K562 (cell line): ENCODE measurements around the gene PRR5. TPM values are rescaled to one million over a fixed set of nuclear protein-coding genes. Genes with fewer than 3 reads are reported as not detected.

Experiments
- ATAC-seq: fragments of 200-7000 bp; cut with Tn5 transposase; 3 replicates; pipeline ENCODE4 v1.9.1; 2020; ENCODE audit warnings: moderate library complexity
- BruUV-seq: library from RNA; stranded (reverse); fragments of 400-500 nt; replicated peaks from 2 replicates; lab custom pipeline; 2021; lab: Mats Ljungman, UMichigan
- CTCF ChIA-PET: fragments of 300-600 bp; formaldehyde crosslinking; extraction: SDS; loops from one replicate; lab custom pipeline; 2021; ENCODE audit warnings: low intra/inter-chr PET ratio; lab: Yijun Ruan, JAX
- POLR2A ChIA-PET: fragments of 300-600, 350-650 bp; sonication (Branson Sonifier 250); formaldehyde crosslinking; extraction: SDS; loops from one replicate; lab custom pipeline; 2021; ENCODE audit warnings: antibody characterized with exemption, inconsistent platforms; lab: Yijun Ruan, JAX
- DNase-seq, 4 experiments: peaks; one replicate each; pipeline versions ENCODE4 v3.0.0 to v3.0.0-alpha.2; 2011 to 2018; ENCODE audit warnings: low spot score in 3 of 4, mixed read lengths in 3 of 4; ENCODE audit errors: extremely low read depth in 1 of 4
- FAIRE-seq: peaks from 2 replicates; lab custom pipeline; 2011; peaks lifted over from hg19 to GRCh38; lab: Jason Lieb, UNC
- H2AFZ ChIP-seq: 2 replicates; pipeline ENCODE4 v1.6.0; 2011; ENCODE audit warnings: low read depth, low read length, control low read depth, inconsistent platforms
- H3K27ac ChIP-seq: fragments of 200-600 bp; 3 replicates; pipeline ENCODE4 v1.8.0; 2011; ENCODE audit warnings: low read depth, mild to moderate bottlenecking, control low read depth, inconsistent platforms, low read length, moderate library complexity, mixed read lengths; ENCODE audit errors: extremely low read depth
- H3K27me3 ChIP-seq, 2 experiments: fragments of 300-600 bp in 1 of 2; 2 replicates in 1 of 2; 3 replicates in 1 of 2; pipeline versions ENCODE4 v1.6.0 to v1.8.0; 2011; ENCODE audit warnings: inconsistent platforms in 2 of 2, low read length in 2 of 2, mild to moderate bottlenecking in 1 of 2, mixed read lengths in 1 of 2, moderate library complexity in 1 of 2; ENCODE audit not compliant: control insufficient read depth in 2 of 2, insufficient read depth in 2 of 2
- H3K36me3 ChIP-seq: fragments of 300-600 bp; 3 replicates; pipeline ENCODE4 v1.8.0; 2011; ENCODE audit warnings: mild to moderate bottlenecking, low read length, inconsistent platforms; ENCODE audit not compliant: control insufficient read depth, insufficient read depth
- H3K4me1 ChIP-seq, 2 experiments: fragments of 200-600 bp in 1 of 2; replicated peaks in 1 of 2; 2 replicates in 1 of 2; 3 replicates in 1 of 2; pipeline versions ENCODE4 v1.5.1 to v1.8.0; 2011; ENCODE audit warnings: inconsistent platforms in 2 of 2, low read length in 2 of 2, mild to moderate bottlenecking in 1 of 2, mixed read lengths in 1 of 2, moderate library complexity in 1 of 2; ENCODE audit not compliant: control insufficient read depth in 2 of 2, insufficient read depth in 2 of 2
- H3K4me2 ChIP-seq: 2 replicates; pipeline ENCODE4 v1.6.1; 2011; ENCODE audit warnings: low read length, control low read depth, inconsistent platforms, mixed read lengths; ENCODE audit not compliant: insufficient read depth
- H3K4me3 ChIP-seq: fragments of 200-600 bp; sonication (generic), shearing (Covaris generic); 2 replicates; pipeline ENCODE4 v1.5.1; 2016; ENCODE audit warnings: control low read depth, inconsistent platforms
- H3K79me2 ChIP-seq: fragments of 200-600 bp; 3 replicates; pipeline ENCODE4 v1.8.0; 2011; ENCODE audit warnings: low read length, inconsistent platforms; ENCODE audit not compliant: control insufficient read depth, insufficient read depth
- H3K9ac ChIP-seq, 2 experiments: 2 replicates each; pipeline versions ENCODE4 v1.6.0 to v1.6.1; 2011; ENCODE audit warnings: low read depth in 2 of 2, low read length in 2 of 2, control low read depth in 1 of 2, inconsistent platforms in 1 of 2, mild to moderate bottlenecking in 1 of 2, mixed read lengths in 1 of 2; ENCODE audit not compliant: insufficient read depth in 1 of 2
- H3K9me1 ChIP-seq: one replicate; pipeline ENCODE4 v1.6.0; 2011; ENCODE audit warnings: inconsistent platforms, mild to moderate bottlenecking, low read length, moderate library complexity; ENCODE audit not compliant: control insufficient read depth, insufficient read depth
- H3K9me3 ChIP-seq: replicated peaks from 2 replicates; pipeline ENCODE4 v1.5.1; 2011; ENCODE audit warnings: low read depth, low read length, inconsistent platforms; ENCODE audit not compliant: control insufficient read depth, insufficient read depth
- H4K20me1 ChIP-seq: replicated peaks from 2 replicates; pipeline ENCODE4 v1.6.1; 2011; ENCODE audit warnings: low read length, inconsistent platforms, mixed read lengths; ENCODE audit not compliant: control insufficient read depth, insufficient read depth
- MTA3 ChIP-seq: fragments of 450-650 bp; formaldehyde crosslinking; IDR thresholded peaks from 2 replicates; pipeline ENCODE4 v1.6.1; 2017; ENCODE audit warnings: mild to moderate bottlenecking, borderline replicate concordance
- ZNF717 ChIP-seq: fragments of 250-450 bp; sonication (Bioruptor Pico); IDR thresholded peaks from 2 replicates; pipeline ENCODE4 v1.5.0; 2021
- WGBS: fragments of 100-300 bp; shearing (Covaris generic); methylation state at CpG from one replicate; pipeline ENCODE4 v1.1.6; 2016; ENCODE audit warnings: low coverage, mixed read lengths; ENCODE audit not compliant: insufficient coverage; ENCODE audit errors: missing lambda C conversion rate; 5-methylcytosine and 5-hydroxymethylcytosine counted together
- in situ Hi-C: fragments of 300-500 bp; cut with MboI; formaldehyde crosslinking; loops from 4 replicates; pipeline ENCODE4 v1.15.0; 2018; ENCODE audit warnings: inconsistent platforms, mixed read lengths
- intact Hi-C: fragments of 100-400 bp; cut with micrococcal nuclease; formaldehyde crosslinking; loops from 2 replicates; pipeline ENCODE4 v1.14.2; 2022
- polyA plus RNA-seq, 8 experiments: library from polyadenylated mRNA; depleted of rRNA in 4 of 8; stranded (reverse) in 5 of 8; unstranded in 3 of 8; fragments of >200 nt; fragmentation: Nextera tagmentation in 2 of 8; fragmentation: Illumina TruSeq in 1 of 8; extraction: Ambion mirVana in 2 of 8; extraction: Trizol in 1 of 8; gene quantifications; 2 replicates each; pipeline versions ENCODE4 v1.2.1 to v1.2.3, GENCODE V29; 2011 to 2014; ENCODE audit warnings: inconsistent platforms in 1 of 8, missing spikeins in 1 of 8
- total RNA-seq, 7 experiments: library from RNA; depleted of rRNA in 6 of 7; stranded (reverse); fragments of >200 nt in 6 of 7; fragmentation: Illumina TruSeq in 2 of 7; extraction: Trizol in 2 of 7; gene quantifications; 2 replicates each; pipeline versions ENCODE4 v1.2.1 to v1.2.3, GENCODE V29; 2011 to 2021; ENCODE audit warnings: low replicate concordance in 1 of 7
- TF ChIP-seq, protein P1 (sequence below), 2 experiments: fragments of 450-650 bp; IDR thresholded peaks; 2 replicates each; pipeline ENCODE4 v1.6.1; 2016; ENCODE audit warnings: mild to moderate bottlenecking in 2 of 2, borderline replicate concordance in 1 of 2, low read depth in 1 of 2, moderate library complexity in 1 of 2

The PRR5 gene
- total and polyA plus RNA-seq, 9 of the 15 experiments (the other 6 are each of a cell fraction or from before 2014, with no cell fraction given), result 0.13 to 21.0 (median 7.5) TPM

- FAIRE-seq, result no peak
These were observed 9.9 kb downstream of the PRR5 start for GRCh38 chr22:44711690-44712555.

More at GRCh38 chr22:44711690-44712555, 9.9 kb downstream of the PRR5 start:
- Histone ChIP-seq H3K27me3 (no peaks in the 10 kb centered on the region), H2AFZ (no peak overlapping the region), H3K27ac (no peak overlapping the region), H3K4me1 (peaks cover 5 to 44% of the 10 kb centered on the region in 2 experiments; a peak in 3 of 5 replicates), H3K79me2 (peaks cover 3% of the 10 kb centered on the region; the same call in 1 of the 3 replicates), H4K20me1 (peaks cover 16% of the 10 kb centered on the region)
- in situ Hi-C loops, result no loop called here
- WGBS, result 96% methylated on average over 14 of the region's 23 CpGs
- TF ChIP-seq MTA3 (no peak), ZNF717 (CRISPR knock-in tag) (no peak)
- TF ChIP-seq, protein P1, sequence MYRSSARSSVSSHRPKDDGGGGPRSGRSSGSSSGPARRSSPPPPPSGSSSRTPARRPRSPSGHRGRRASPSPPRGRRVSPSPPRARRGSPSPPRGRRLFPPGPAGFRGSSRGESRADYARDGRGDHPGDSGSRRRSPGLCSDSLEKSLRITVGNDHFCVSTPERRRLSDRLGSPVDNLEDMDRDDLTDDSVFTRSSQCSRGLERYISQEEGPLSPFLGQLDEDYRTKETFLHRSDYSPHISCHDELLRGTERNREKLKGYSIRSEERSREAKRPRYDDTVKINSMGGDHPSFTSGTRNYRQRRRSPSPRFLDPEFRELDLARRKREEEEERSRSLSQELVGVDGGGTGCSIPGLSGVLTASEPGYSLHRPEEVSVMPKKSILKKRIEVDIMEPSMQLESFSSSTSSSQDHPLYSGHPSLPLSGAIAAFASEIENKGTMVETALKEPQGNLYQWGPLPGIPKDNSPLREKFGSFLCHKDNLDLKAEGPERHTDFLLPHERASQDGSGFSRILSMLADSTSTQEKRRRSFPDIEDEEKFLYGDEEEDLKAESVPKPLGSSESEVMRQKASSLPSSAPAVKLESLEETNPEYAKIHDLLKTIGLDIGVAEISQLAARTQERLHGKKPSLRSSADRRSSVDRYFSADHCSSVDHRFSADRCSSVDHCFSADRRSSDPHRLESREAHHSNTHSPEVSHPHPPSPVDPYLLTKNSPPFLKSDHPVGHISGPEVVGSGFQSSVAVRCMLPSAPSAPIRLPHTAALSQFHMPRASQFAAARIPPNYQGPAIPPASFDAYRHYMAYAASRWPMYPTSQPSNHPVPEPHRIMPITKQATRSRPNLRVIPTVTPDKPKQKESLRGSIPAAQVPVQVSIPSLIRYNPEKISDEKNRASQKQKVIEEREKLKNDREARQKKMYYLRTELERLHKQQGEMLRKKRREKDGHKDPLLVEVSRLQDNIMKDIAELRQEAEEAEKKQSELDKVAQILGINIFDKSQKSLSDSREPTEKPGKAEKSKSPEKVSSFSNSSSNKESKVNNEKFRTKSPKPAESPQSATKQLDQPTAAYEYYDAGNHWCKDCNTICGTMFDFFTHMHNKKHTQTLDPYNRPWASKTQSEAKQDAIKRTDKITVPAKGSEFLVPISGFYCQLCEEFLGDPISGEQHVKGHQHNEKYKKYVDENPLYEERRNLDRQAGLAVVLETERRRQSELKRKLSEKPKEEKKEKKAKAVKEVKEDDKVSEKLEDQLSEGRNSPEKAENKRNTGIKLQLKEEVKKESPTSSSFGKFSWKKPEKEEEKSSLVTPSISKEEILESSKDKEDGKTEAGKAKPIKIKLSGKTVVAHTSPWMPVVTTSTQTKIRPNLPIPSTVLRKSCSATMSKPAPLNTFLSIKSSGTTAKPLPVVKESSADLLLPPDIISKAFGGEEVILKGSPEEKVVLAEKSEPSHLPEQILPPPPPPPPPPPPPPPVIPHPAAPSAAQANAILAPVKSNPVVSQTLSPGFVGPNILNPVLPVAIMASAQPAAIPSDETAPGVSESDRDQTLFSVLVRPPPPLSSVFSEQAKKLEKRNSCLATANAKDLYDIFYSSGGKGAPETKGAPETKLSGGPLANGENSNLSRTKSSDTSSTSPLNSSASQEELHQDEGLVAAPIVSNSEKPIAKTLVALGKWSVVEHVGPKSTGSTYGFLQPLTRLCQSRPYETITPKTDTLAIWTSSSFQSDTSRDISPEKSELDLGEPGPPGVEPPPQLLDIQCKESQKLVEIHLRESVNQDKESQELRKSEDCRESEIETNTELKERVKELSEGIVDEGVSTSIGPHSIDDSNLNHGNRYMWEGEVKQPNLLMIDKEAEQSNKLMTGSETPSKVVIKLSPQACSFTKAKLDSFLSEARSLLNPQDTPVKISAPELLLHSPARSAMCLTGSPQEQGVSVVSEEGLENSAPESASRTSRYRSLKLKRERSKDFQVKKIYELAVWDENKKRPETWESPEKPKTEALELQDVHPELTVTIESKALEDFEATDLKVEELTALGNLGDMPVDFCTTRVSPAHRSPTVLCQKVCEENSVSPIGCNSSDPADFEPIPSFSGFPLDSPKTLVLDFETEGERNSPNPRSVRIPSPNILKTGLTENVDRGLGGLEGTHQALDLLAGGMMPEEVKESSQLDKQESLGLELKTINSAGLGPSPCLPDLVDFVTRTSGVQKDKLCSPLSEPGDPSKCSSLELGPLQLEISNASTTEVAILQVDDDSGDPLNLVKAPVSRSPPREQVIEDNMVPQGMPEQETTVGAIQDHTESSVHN (IDR thresholded peaks at IDR 0.05; ENCODE audit: borderline replicate concordance in 1 of 2, low read depth in 1 of 2), result no peak
- TF ChIP-seq, all 486 proteins: peak for 0
- POLR2A ChIA-PET, result no interaction called here
- DNase-seq (no peak), ATAC-seq (no peak)
- no peaks in the 10 kb centered on the region for H3K9me3 ChIP-seq
- peak overlapping the region in 1 of 2 experiments; percentile 13; a peak in 1 of 4 replicates for H3K9ac ChIP-seq
- no peaks in the 10 kb centered on the region for H3K9me1 ChIP-seq
- CTCF ChIA-PET, result no interaction called here
- no TSS peak for BruUV-seq
- peaks cover 7% of the 10 kb centered on the region; the same call in 1 of the 3 replicates for H3K36me3 ChIP-seq
- H3K4me2 ChIP-seq, result no peak overlapping the region
- intact Hi-C loops, result no loop called here
- H3K4me3 ChIP-seq, result no peak overlapping the region
